K562 (cell line): ENCODE measurements around the gene CHCHD10. TPM values are rescaled to one million over a fixed set of nuclear protein-coding genes. Genes with fewer than 3 reads are reported as not detected.
A peak's percentile ranks its signal among the peaks of the same experiment; 100 is the strongest.

Experiments
- ATF1 ChIP-seq, 2 experiments: fragments of 450-650 bp in 1 of 2; IDR thresholded peaks; 2 replicates each; pipeline ENCODE4 v1.6.1; 2016; ENCODE audit warnings: missing compliant biosample characterization in 1 of 2, missing genetic modification characterization in 1 of 2
- ATF6 ChIP-seq: sonication (generic); formaldehyde crosslinking; IDR thresholded peaks from 2 replicates; pipeline ENCODE4 v1.4.0; 2020; ENCODE audit warnings: mild to moderate bottlenecking, missing genetic modification reagents
- BRF2 ChIP-seq: IDR thresholded peaks from 3 replicates; pipeline ENCODE4 v1.6.1; 2011; ENCODE audit warnings: borderline replicate concordance, mild to moderate bottlenecking; ENCODE audit not compliant: insufficient read length, insufficient read depth
- E2F5 ChIP-seq: sonication (generic); formaldehyde crosslinking; IDR thresholded peaks from 2 replicates; pipeline ENCODE4 v1.8.0; 2022; ENCODE audit warnings: mild to moderate bottlenecking, missing genetic modification reagents
- FOXA3 ChIP-seq, 2 experiments: fragments of 450-650 bp in 1 of 2; sonication (generic) in 1 of 2; formaldehyde crosslinking; IDR thresholded peaks in 1 of 2; conservative IDR thresholded peaks in 1 of 2; 2 replicates each; pipeline versions ENCODE4 v1.4.0 to v1.8.0; 2020 to 2022; ENCODE audit warnings: mild to moderate bottlenecking in 2 of 2, missing genetic modification reagents in 1 of 2
- HMG20B ChIP-seq: fragments of 250-450 bp; sonication (Bioruptor Pico); IDR thresholded peaks from 2 replicates; pipeline ENCODE4 v1.5.0; 2021; ENCODE audit warnings: mild to moderate bottlenecking
- HMGN3 ChIP-seq: IDR thresholded peaks from 2 replicates; pipeline ENCODE4 v1.6.1; 2011; ENCODE audit warnings: borderline replicate concordance, low read depth, mild to moderate bottlenecking, mixed read lengths, low read length; ENCODE audit not compliant: insufficient read length; ENCODE audit errors: extremely low read depth
- HNRNPLL ChIP-seq: fragments of 200-400 bp; formaldehyde crosslinking; IDR thresholded peaks from 2 replicates; pipeline ENCODE4 v1.6.1; 2017; ENCODE audit warnings: low read length, low read depth, mild to moderate bottlenecking; ENCODE audit not compliant: poor library complexity, severe bottlenecking
- KDM1A ChIP-seq, 2 experiments: fragments of 450-650 bp; IDR thresholded peaks; 2 replicates each; pipeline ENCODE4 v1.6.1; 2016; ENCODE audit warnings: mild to moderate bottlenecking in 2 of 2
- NR4A1 ChIP-seq, 2 experiments: fragments of 250-450 bp in 1 of 2; fragments of 450-650 bp in 1 of 2; sonication (Bioruptor Pico) in 1 of 2; IDR thresholded peaks; 2 replicates each; pipeline versions ENCODE4 v1.4.0 to v1.6.1; 2016 to 2020; ENCODE audit warnings: mild to moderate bottlenecking in 2 of 2, missing compliant biosample characterization in 1 of 2, missing genetic modification characterization in 1 of 2, moderate library complexity in 1 of 2
- NRF1 ChIP-seq, 2 experiments: fragments of 450-650 bp; IDR thresholded peaks in 1 of 2; conservative IDR thresholded peaks in 1 of 2; 2 replicates each; pipeline ENCODE4 v1.6.1; 2014; ENCODE audit warnings: mild to moderate bottlenecking in 2 of 2
- POLR2A ChIP-seq: fragments of 450-650 bp; conservative IDR thresholded peaks from 2 replicates; pipeline ENCODE4 v1.6.1; 2016
- POLR3A ChIP-seq: IDR thresholded peaks from 2 replicates; pipeline ENCODE4 v1.6.1; 2011; ENCODE audit warnings: borderline replicate concordance, mild to moderate bottlenecking, moderate library complexity; ENCODE audit not compliant: insufficient read length, insufficient read depth; ENCODE audit errors: extremely low read depth
- SAFB ChIP-seq: fragments of 200-400 bp; formaldehyde crosslinking; IDR thresholded peaks from 2 replicates; pipeline ENCODE4 v1.6.1; 2017; ENCODE audit warnings: low read depth, low read length, borderline replicate concordance
- SUPT5H ChIP-seq: fragments of 450-650 bp; IDR thresholded peaks from 2 replicates; pipeline ENCODE4 v1.6.1; 2016
- TAF1 ChIP-seq: IDR thresholded peaks from 2 replicates; pipeline ENCODE4 v1.6.1; 2011; ENCODE audit warnings: mild to moderate bottlenecking, low read length, moderate library complexity; ENCODE audit not compliant: insufficient read depth, control insufficient read depth, severe bottlenecking; ENCODE audit errors: extremely low read depth
- TRIM24 ChIP-seq, 2 experiments: fragments of 450-650 bp; IDR thresholded peaks; 2 replicates each; pipeline ENCODE4 v1.6.1; 2016
- ZNF12 ChIP-seq: sonication (generic); formaldehyde crosslinking; IDR thresholded peaks from 2 replicates; pipeline ENCODE4 v1.4.0; 2020; ENCODE audit warnings: mild to moderate bottlenecking, missing genetic modification reagents
- ZSCAN32 ChIP-seq: fragments of 450-650 bp; formaldehyde crosslinking; IDR thresholded peaks from 2 replicates; pipeline ENCODE4 v1.4.0; 2020; ENCODE audit warnings: mild to moderate bottlenecking, moderate library complexity
- polyA plus RNA-seq, 8 experiments: library from polyadenylated mRNA; depleted of rRNA in 4 of 8; stranded (reverse) in 5 of 8; unstranded in 3 of 8; fragments of >200 nt; fragmentation: Nextera tagmentation in 2 of 8; fragmentation: Illumina TruSeq in 1 of 8; extraction: Ambion mirVana in 2 of 8; extraction: Trizol in 1 of 8; gene quantifications; 2 replicates each; pipeline versions ENCODE4 v1.2.1 to v1.2.3, GENCODE V29; 2011 to 2014; ENCODE audit warnings: inconsistent platforms in 1 of 8, missing spikeins in 1 of 8
- total RNA-seq, 7 experiments: library from RNA; depleted of rRNA in 6 of 7; stranded (reverse); fragments of >200 nt in 6 of 7; fragmentation: Illumina TruSeq in 2 of 7; extraction: Trizol in 2 of 7; gene quantifications; 2 replicates each; pipeline versions ENCODE4 v1.2.1 to v1.2.3, GENCODE V29; 2011 to 2021; ENCODE audit warnings: low replicate concordance in 1 of 7

The CHCHD10 gene
- total and polyA plus RNA-seq, 9 of the 15 experiments (the other 6 are each of a cell fraction or from before 2014, with no cell fraction given), result 15.2 to 292 (median 102) TPM

- TF ChIP-seq E2F5 (CRISPR knock-in tag) (peak; percentile 25; the same call in 1 of the 2 replicates), ATF6 (0 out of 2 replicates have a peak, but pooled peaks have one; percentile 46), ZNF12 (CRISPR knock-in tag) (0 out of 2 replicates have a peak, but pooled peaks have one; percentile 70), FOXA3 (CRISPR knock-in tag; conservative IDR thresholded peaks at IDR 0.05 in 1 of 2, IDR thresholded peaks at IDR 0.05 in 1 of 2) (peak in 1 of 2 experiments; percentile 55; a peak in 1 of 4 replicates), ATF1 (CRISPR knock-in tag; IDR thresholded peaks at IDR 0.05) (no peak), ATF1 (tag; IDR thresholded peaks at IDR 0.05) (peak; percentile 62), POLR3A (no peak), TAF1 (peak; percentile 88), NR4A1 (CRISPR knock-in tag; IDR thresholded peaks at IDR 0.05) (0 out of 2 replicates have a peak, but pooled peaks have one; percentile 24), NR4A1 (tag; IDR thresholded peaks at IDR 0.05) (peak; percentile 73; the same call in 1 of the 2 replicates), ZSCAN32 (CRISPR knock-in tag) (0 out of 2 replicates have a peak, but pooled peaks have one; percentile 15), SUPT5H (peak; percentile 92), NRF1 (conservative IDR thresholded peaks at IDR 0.05 in 1 of 2, IDR thresholded peaks at IDR 0.05 in 1 of 2) (peak; percentile 59 to 63), SAFB (no peak), BRF2 (no peak), TRIM24 (IDR thresholded peaks at IDR 0.05) (no peak), KDM1A (IDR thresholded peaks at IDR 0.05) (no peak), HNRNPLL (peak; percentile 67), POLR2A (peak; percentile 96), HMG20B (CRISPR knock-in tag) (no peak), HMGN3 (no peak)
Measured at GRCh38 chr22:23767673-23768548, at the start of gene CHCHD10 (continued).
